HG02588 (cell line): Measurements from ENCODE around the gene SERTAD3.
A peak's percentile ranks its signal among the peaks of the same experiment; 100 is the strongest.
"Not testable (repeated sequence)": the region's sequence is repeated elsewhere in the genome, so short reads cannot be mapped to it uniquely, and the experiment has no call there.

ENCODE experiments used
- ATAC-seq: cut with Tn5 transposase; IDR thresholded peaks from one replicate; pipeline ENCODE4 v1.9.1; 2021; ENCODE audit warnings: mild to moderate bottlenecking, moderate library complexity; ENCODE audit not compliant: unreplicated experiment

Gene SERTAD3

GRCh38 chr19:40458597-40458974 lies 14.5 kb upstream of the SERTAD3 start:
- no peak for ATAC-seq

- no peak for ATAC-seq
Observed at GRCh38 chr19:40457953-40458596, 13.9 kb upstream of the SERTAD3 start.

- ATAC-seq: no peak
Observed at GRCh38 chr19:40457048-40457447, 12.9 kb upstream of the SERTAD3 start.

- ATAC-seq: not testable (repeated sequence)
Observed at GRCh38 chr19:40453943-40454342, 9.8 kb upstream of the SERTAD3 start.

GRCh38 chr19:40453151-40453735 lies 9.1 kb upstream of the SERTAD3 start:
- ATAC-seq: no peak

- ATAC-seq: no peak
Observed at GRCh38 chr19:40452016-40452415, 7.9 kb upstream of the SERTAD3 start.

GRCh38 chr19:40450664-40451063 lies 6.5 kb upstream of the SERTAD3 start:
- no peak for ATAC-seq

GRCh38 chr19:40449506-40449905 lies 5.4 kb upstream of the SERTAD3 start:
- ATAC-seq: no peak

GRCh38 chr19:40446263-40446784 lies 2.2 kb upstream of the SERTAD3 start:
- no peak for ATAC-seq

GRCh38 chr19:40445780-40446262 lies 1.7 kb upstream of the SERTAD3 start:
- ATAC-seq: no peak

GRCh38 chr19:40444825-40445312 lies 734 bp upstream of the SERTAD3 start:
- ATAC-seq: no peak

GRCh38 chr19:40443131-40443999 lies 770 bp downstream of the SERTAD3 start:
- peak; percentile 62 for ATAC-seq

- no peak for ATAC-seq
Observed at GRCh38 chr19:40442328-40443130, 1.6 kb downstream of the SERTAD3 start.

- no peak for ATAC-seq
Observed at GRCh38 chr19:40441719-40442253, 2.3 kb downstream of the SERTAD3 start.

GRCh38 chr19:40438284-40438683 lies 5.9 kb downstream of the SERTAD3 start:
- ATAC-seq: no peak

- ATAC-seq: peak; percentile 55
Observed at GRCh38 chr19:40433391-40434216, 10.5 kb downstream of the SERTAD3 start.

- not testable (repeated sequence) for ATAC-seq
Observed at GRCh38 chr19:40432760-40433159, 11.4 kb downstream of the SERTAD3 start.

GRCh38 chr19:40431698-40432097 lies 12.4 kb downstream of the SERTAD3 start:
- no peak for ATAC-seq

- not testable (repeated sequence) for ATAC-seq
Observed at GRCh38 chr19:40430242-40430641, 13.9 kb downstream of the SERTAD3 start.
